ENCODE measurements around the gene CKAP4.

GRCh38 chr12:106267535-106267934 lies 19.7 kb upstream of the CKAP4 start:
- TF ChIP-seq CTCF (IDR thresholded peaks at IDR 0.05; ENCODE audit: extremely low read depth in 1 of 2, insufficient read depth in 1 of 2, low read depth in 1 of 2, low read length in 2 of 2) (no peak), POLR2A (IDR thresholded peaks at IDR 0.05; ENCODE audit: low read depth, low read length) (no peak), EZH2 (IDR thresholded peaks at IDR 0.05; ENCODE audit: borderline replicate concordance, low read depth, low read length, severe bottlenecking) (no peak), POLR2AphosphoS5 (IDR thresholded peaks at IDR 0.05; ENCODE audit: insufficient read depth, low read depth, low read length) (no peak), MYC (IDR thresholded peaks at IDR 0.05; ENCODE audit: low read depth, low read length) (no peak)
- TF ChIP-seq, protein P1, sequence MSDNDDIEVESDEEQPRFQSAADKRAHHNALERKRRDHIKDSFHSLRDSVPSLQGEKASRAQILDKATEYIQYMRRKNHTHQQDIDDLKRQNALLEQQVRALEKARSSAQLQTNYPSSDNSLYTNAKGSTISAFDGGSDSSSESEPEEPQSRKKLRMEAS (IDR thresholded peaks at IDR 0.05; ENCODE audit: insufficient read depth, insufficient read length): no peak

Data from endothelial cell of umbilical vein (primary cell).